ENCODE data around the gene NTN4. TPM values are rescaled to one million over a fixed set of nuclear protein-coding genes. Genes with fewer than 3 reads are reported as not detected.
"Not testable (repeated sequence)": the region's sequence is repeated elsewhere in the genome, so short reads cannot be mapped to it uniquely, and the experiment has no call there.

The NTN4 gene
- total RNA-seq, 1 donor from 2014 or later: 63.9 TPM

DNA sequence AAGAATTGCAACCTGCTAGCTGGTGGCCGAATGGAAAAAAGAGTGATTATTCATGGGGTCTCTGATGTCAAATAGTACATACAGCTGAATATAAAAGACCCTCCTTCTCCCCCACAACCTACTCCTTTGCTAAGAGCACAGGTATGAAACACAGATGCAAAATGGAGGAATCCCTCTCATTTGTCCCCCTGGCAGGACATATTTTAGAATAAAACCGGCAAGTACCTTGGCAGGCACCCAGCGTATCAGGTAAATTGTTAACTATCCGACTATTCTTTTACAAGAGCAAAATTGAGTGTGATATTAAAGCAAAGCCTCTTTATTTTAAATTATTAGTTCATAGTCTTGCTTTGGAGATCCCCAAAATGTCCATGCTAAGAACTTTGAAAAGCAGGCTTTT is 165.6 kb downstream of the NTN4 start:
- Histone ChIP-seq H3K27me3 (no peaks in the 10 kb centered on the region), H3K4me1 (no peaks in the 10 kb centered on the region), H3K27ac (no peak overlapping the region), H3K4me3 (no peak overlapping the region), H3K36me3 (no peaks in the 10 kb centered on the region), H3K9me3 (no peaks in the 10 kb centered on the region)
- TF ChIP-seq, protein P1, sequence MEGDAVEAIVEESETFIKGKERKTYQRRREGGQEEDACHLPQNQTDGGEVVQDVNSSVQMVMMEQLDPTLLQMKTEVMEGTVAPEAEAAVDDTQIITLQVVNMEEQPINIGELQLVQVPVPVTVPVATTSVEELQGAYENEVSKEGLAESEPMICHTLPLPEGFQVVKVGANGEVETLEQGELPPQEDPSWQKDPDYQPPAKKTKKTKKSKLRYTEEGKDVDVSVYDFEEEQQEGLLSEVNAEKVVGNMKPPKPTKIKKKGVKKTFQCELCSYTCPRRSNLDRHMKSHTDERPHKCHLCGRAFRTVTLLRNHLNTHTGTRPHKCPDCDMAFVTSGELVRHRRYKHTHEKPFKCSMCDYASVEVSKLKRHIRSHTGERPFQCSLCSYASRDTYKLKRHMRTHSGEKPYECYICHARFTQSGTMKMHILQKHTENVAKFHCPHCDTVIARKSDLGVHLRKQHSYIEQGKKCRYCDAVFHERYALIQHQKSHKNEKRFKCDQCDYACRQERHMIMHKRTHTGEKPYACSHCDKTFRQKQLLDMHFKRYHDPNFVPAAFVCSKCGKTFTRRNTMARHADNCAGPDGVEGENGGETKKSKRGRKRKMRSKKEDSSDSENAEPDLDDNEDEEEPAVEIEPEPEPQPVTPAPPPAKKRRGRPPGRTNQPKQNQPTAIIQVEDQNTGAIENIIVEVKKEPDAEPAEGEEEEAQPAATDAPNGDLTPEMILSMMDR (IDR thresholded peaks at IDR 0.05): no peak
- intact Hi-C loops (cut with DNase I): no loop called here
- DNase-seq (ENCODE audit: low spot score in 2 of 2): no peak

DNA sequence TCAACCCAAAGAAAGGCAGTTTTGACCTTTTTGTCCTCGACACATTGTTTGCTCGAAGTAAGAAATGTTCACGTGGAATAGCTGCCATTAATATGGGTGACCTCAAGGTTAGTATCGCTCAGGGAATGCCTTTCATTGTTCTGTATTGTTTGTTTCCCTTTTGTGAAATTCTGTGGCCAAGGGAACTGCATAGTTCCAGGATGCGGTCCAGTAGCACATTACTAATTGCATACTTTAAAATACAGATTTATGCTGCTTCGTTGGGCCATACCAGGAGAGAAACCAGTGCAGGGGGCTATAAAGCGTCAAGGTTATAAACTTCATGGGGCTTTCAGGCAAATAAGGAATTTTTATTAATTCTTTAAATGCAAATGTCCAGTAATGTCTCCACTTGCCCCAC is 166.0 kb downstream of the NTN4 start:
- no peak overlapping the region for H3K27ac ChIP-seq
- H3K4me1 ChIP-seq: no peaks in the 10 kb centered on the region
- intact Hi-C loops (cut with DNase I): no loop called here
- H3K9me3 ChIP-seq: no peaks in the 10 kb centered on the region
- H3K36me3 ChIP-seq: no peaks in the 10 kb centered on the region
- H3K4me3 ChIP-seq: no peak overlapping the region
- DNase-seq (ENCODE audit: low spot score in 2 of 2): no peak
- TF ChIP-seq, protein P1 (IDR thresholded peaks at IDR 0.05): no peak
- H3K27me3 ChIP-seq: no peaks in the 10 kb centered on the region

DNA sequence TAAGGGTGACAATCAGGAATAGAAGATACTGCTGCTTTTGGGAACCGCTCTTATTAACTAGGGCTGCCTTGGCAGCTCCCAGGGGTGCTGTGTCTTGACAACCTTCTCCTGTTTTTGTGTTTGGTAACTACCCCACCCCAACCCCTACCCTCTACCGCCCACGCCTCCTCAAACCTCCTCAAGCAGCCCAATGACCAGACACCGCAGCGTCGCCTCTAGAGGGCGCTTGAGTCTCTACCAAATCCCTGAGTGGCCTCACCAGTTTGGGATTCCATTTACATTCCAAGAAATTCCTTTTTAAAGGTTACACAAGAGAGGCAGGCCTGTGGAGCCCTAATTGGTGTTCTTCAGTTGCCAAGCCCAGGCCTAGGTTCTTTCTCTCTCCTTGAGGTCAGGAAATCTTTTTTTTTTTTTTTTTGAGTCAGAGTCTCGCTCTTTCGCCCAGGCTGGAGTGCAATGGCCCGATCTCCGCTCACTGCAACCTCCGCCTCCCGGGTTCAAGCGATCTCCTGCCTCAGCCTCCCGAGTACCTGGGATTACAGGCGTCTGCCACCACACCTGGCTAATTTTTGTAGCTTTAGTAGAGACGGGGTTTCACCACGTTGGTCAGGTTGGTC is 166.9 kb downstream of the NTN4 start:
- Histone ChIP-seq H3K27me3 (no peaks in the 10 kb centered on the region), H3K4me3 (no peak overlapping the region), H3K27ac (no peak overlapping the region), H3K9me3 (no peaks in the 10 kb centered on the region), H3K4me1 (no peaks in the 10 kb centered on the region), H3K36me3 (no peaks in the 10 kb centered on the region)
- DNase-seq (ENCODE audit: low spot score in 2 of 2): peak in 1 of 2 donors; percentile 87
- TF ChIP-seq, protein P1 (IDR thresholded peaks at IDR 0.05): peak; percentile 38 to 73 (median 70)
- intact Hi-C loops (cut with DNase I): loop anchor here (1.0 kb wide), 1 partner anchor 192 kb away; no protein-coding TSS in a partner anchor

DNA sequence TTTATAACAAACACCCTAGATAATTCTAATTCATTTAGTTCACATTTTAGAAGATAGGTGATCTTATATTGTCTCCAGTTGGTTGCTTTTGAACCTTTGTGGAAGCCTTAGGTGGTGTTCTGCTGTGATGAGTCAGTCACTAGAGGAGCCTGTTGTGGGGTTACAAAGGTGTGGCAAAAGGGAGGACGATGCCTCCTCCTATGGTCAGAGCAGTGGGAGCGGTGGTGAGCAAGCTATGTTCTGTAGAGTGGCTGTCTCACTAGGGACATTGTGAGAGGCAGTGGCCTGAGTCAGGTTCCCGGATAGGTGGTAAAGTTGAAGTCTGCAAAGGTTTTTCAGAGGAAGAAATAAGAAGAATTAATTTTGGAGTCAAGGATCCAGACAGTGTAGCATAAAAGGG is 167.7 kb downstream of the NTN4 start:
- TF ChIP-seq, protein P1 (IDR thresholded peaks at IDR 0.05): no peak
- Histone ChIP-seq H3K9me3 (no peaks in the 10 kb centered on the region), H3K27ac (no peak overlapping the region), H3K36me3 (no peaks in the 10 kb centered on the region), H3K27me3 (no peaks in the 10 kb centered on the region), H3K4me3 (no peak overlapping the region), H3K4me1 (no peaks in the 10 kb centered on the region)
- no peak for DNase-seq (ENCODE audit: low spot score in 2 of 2)
- intact Hi-C loops (cut with DNase I): loop anchor here (1.0 kb wide), 1 partner anchor 192 kb away; no protein-coding TSS in a partner anchor

DNA sequence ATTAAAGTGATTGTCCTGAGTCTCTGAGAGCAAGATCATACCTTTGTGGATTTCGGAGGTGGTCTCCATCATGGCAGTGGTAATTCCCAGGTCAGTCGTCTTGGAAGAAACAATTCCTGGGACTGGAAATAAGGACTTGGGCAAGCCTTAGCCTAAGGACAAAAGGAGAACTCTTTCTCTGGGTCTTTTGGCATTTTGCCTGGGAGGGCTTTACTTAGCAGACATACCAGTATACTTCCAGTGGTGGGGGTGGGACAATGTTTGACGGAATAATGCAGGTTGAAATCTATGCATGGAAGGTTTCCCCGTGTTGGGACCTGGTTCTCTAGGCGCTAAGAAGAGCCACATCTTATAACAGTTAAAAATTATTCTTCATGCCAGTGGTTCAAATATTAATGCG is 168.8 kb downstream of the NTN4 start:
- Histone ChIP-seq H3K4me1 (no peaks in the 10 kb centered on the region), H3K36me3 (no peaks in the 10 kb centered on the region), H3K27ac (no peak overlapping the region), H3K9me3 (no peaks in the 10 kb centered on the region), H3K4me3 (no peak overlapping the region), H3K27me3 (no peaks in the 10 kb centered on the region)
- TF ChIP-seq, protein P1 (IDR thresholded peaks at IDR 0.05): no peak
- no peak for DNase-seq (ENCODE audit: low spot score in 2 of 2)
- intact Hi-C loops (cut with DNase I): no loop called here

DNA sequence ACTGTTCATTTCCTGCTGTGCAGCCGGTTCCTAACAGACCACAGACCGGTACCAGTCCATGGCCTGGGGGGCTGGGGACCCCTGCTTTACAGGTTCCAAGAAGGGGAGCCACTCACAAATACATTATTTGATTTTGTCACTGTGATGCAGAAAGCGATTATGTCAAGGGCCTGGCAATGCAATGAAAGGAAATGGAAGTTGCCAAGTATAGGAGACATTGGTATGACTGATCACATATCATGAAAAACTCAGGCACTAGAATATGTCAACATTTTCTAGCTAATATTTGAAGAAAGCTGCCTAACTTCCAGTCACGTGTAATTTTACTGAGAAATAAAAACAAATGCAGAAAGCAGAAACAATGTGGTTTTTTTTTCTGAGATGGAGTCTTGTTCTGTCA is 170.4 kb downstream of the NTN4 start:
- H3K36me3 ChIP-seq: no peaks in the 10 kb centered on the region
- intact Hi-C loops (cut with DNase I): no loop called here
- DNase-seq (ENCODE audit: low spot score in 2 of 2): no peak

DNA sequence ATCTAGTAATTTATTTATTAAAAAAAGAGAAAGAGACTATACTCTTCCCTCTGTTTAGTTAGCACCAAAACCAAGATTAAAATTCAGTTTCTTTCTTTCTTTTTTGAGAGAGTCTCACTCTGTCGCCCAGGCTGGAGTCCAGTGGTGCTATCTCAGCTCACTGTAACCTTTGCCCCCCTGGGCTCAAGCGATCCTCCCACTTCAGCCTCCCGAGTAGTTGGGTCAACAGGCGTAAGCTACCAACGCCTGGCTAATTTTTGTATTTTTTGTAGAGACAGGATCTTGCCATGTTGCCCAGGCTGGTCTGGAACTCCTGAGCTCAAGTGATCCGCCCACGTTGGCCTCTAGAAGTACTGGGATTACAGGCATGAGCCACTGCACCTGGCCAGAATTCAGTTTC is 174.1 kb downstream of the NTN4 start:
- H3K9me3 ChIP-seq; H3K4me3 ChIP-seq; H3K36me3 ChIP-seq; H3K27ac ChIP-seq; H3K27me3 ChIP-seq; H3K4me1 ChIP-seq; intact Hi-C loops (cut with DNase I); DNase-seq (ENCODE audit: low spot score in 2 of 2): not testable (repeated sequence)

More for the DNA sequence above, 170.4 kb downstream of the NTN4 start:
- H3K9me3 ChIP-seq: no peaks in the 10 kb centered on the region
- H3K27ac ChIP-seq: no peak overlapping the region
- TF ChIP-seq, protein P1 (IDR thresholded peaks at IDR 0.05): no peak
- no peak overlapping the region for H3K4me3 ChIP-seq
- H3K27me3 ChIP-seq: no peaks in the 10 kb centered on the region
- no peaks in the 10 kb centered on the region for H3K4me1 ChIP-seq
